DLD1 (cell line): ENCODE results near the gene LSP1.

ENCODE experiments used
- in situ Hi-C: cut with HindIII; loops from 2 replicates; pipeline ENCODE4 v1.10.0; 2017; ENCODE audit warnings: low sequenced_read_pairs

LSP1 gene

DNA sequence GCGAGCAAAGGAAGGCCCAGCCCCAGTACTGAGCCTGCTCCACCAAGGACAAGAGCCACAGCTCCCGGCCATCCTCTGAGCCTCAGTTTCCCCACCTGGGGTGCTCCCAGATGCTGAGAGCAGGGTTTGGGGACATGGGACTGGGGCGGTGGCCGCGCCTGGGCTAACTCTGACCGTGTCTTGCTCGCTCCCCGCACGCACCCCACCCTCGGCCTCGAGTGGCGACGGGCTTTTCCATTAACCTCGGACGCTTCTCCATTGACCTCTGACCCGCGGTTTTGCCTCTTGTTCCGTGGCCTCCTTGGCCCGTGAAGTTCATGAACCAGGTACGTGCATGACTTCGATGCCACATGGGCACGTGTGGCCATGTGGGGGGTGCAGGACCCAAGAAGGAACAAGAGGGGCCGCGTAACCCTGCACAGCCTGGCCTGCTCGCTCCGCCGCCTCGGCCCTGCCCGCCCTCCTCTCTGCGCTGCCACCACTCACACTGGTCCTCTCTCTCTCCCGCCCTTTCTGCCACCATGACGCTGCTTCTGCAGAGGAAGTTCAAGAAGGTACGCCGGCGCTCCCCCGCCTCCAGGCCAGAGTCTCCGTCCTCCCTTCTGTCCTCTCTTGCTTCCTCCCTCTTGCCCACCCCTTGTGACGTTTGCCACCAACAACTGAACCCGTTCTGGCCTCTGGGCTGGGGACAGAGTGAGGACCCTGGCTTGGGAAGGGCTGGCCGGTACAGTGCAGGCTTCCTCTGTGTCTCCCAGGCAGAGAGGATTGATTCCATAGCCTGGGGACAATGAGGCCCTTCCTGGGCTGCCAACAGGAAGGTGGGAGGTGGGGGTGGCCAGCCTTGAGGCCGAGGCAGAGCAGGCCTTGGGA is 73.5 kb downstream of the LSP1 start:
- in situ Hi-C loops: no loop called here

DNA sequence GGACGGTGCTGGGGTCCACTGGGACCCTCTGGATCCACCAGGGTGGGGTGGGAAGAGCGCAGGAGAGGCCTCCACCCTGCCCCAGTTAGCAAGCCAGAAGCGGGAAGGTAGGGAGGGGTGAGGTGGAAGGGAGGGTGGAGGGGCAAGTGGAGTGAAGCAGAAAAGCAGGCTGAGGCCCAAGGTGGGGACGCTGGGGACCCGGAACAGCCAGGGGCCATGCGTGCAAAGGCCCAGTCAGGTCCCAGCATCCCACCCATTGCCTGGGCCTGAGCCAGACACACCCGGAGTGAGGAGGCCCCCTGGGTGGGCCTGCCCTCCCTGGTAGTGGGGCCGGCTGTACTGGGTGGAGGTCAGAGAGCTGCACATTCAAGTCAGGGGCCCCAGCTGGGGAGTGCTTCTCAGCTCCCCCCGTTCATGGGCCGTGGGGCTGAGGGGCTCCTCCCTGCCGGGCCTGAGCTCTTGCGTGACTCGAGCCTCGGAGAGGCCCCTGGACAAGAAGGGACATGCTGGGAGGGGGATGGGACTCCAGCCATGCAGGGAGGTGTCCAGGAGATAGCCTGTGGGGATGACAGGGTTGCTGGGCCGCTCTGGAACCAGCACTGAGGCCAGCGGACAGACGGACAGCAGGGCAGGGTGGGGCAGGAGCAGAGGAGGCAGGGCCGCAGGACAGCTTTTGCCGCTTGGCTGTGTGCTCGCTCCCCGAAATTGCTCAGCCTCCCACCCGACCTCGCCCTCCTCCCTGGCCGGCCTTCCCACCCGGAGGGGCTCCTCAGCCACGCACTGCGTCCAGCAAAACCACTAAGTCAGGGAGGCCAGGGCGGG is 74.4 kb downstream of the LSP1 start:
- in situ Hi-C loops: no loop called here

DNA sequence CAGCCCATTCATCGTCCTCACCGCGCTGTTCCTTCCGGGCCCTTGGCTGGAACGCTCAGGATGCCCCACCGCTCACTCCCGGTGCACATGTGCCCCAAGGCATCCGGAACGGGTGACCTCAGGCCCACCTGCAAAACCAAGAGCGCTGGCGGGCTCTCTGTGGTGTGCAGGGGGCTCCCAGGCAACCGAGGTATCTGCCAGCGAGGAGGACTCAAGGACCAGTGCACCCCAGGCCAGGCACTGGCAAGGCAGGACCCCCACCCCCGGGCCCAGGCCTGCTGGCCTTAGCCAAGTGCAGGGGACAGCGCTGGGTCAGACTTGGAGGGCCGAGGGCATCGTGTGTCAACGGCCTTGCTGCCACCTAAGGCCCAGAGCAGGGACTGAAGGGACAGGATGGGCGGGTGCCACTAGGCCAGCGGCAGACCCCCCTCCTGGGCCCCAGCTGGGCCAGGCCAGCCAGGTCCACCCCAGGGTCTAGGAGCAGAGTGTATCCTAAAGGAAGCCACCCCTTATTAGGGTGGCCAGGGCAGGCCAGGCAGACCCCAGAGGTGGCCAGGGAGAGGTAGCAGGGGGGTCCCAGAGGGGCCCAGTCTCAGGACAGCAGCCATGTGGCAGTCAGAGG is 75.1 kb downstream of the LSP1 start:
- in situ Hi-C loops: no loop called here

DNA sequence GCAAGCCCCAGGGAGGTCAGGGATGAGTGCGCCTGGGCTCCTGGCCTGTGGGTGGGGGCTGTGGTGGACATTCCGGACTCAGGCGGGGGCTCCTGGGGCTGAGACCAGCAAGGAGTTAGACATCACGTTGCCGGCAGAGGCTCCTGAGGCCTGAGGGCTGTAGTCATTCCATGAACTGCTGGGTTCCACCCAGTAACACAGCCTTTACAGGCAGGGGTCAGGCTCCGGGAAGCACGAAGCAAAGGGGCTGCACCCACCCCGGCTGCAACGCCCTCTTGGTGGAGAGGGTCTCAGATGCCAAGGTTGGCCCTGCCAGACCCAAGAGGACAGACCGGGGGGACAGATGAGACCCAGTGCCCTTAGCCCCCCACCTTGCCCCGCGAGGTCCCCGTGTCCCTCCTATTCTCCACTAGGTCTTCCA is 75.6 kb downstream of the LSP1 start:
- in situ Hi-C loops: no loop called here

DNA sequence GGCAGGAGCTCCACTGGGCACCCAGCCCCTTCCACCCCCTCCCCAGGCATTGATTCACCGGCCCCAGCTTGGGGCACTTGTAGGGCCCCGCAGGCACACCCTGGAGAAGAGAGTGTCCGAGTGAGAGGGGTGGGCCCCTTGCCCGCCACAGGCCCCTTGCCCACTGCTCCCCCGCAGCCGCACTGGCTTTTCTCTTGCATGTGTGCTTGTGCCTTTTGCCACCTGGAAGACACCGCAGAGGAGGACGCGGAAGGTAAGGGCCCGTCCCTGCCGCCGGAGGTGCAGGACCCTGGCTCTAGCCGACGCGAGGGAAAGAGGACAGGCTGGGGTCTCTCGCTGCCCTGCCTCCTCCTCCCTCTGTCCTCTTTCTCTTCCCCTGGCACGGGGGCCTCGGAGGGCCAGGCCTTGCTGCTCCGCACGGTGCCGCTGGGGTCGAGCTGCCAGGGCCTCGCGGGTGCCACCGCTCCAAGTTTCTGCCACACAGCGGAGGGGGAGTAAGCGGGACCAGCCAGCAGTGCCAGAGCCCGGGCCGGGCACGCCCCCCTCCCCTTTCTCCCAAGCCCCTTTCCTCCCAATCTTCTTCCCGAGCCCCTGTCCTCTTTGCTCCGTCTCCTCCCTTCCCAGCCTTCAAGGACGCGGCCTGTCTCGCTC is 76.1 kb downstream of the LSP1 start:
- in situ Hi-C loops: no loop called here

DNA sequence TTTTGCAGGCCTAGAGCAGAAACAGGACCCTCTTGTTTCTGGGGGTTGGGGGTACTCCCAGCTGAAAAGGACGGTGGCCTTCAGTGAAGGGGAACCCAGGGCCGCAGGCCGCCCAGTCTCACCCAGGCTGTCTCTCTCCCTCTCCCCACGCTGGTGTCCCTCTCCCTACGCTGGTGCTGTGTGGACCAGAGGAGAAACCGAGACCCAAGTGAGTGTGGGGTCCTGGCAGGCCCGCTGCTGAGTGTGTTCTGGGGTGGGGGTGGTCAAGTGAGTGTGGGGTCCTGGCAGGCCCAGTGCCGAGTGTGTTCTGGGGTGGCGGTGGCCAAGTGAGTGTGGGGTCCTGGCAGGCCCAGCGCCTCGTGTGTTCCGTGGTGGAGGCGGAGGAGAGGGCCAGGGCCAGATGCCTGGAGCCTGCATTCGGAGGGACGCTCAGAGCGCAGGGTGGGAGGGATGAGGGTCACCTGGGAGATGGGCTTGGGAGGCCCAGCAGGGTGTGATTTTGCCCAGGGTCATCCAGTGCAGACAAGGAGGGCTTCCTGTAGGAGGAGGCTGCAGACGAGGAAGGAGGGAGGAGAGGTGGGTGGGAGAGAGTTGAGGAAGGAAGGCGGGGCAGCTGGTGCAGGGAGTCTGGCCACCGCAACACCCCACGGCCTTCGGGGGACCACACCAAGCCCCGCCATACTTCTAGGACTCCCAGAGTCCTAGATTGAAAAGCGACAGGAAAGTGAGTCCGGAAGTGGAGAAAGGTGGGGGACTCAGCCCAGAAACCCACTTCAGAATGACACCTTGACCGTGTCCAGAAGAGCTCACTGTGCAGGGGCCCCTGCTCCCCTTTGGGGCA is 77.0 kb downstream of the LSP1 start:
- in situ Hi-C loops: no loop called here

DNA sequence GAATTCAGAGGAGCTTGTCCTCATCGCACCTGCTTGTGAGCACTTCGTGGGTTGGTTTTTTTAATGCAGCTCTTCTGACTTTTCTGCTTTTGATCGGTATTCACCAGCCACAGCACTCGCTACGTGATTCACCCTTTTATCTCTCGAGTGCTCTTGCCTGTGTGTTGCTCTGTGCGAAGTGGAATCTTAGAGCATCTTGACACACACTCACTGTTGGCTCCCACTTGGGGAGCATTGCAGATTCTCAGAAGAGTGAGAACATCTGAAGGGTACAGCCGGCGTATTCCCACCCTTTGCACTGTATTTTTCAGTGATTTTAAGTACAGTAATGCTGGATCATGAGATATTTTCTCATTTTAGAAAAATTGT is 77.6 kb downstream of the LSP1 start:
- in situ Hi-C loops: no loop called here

DNA sequence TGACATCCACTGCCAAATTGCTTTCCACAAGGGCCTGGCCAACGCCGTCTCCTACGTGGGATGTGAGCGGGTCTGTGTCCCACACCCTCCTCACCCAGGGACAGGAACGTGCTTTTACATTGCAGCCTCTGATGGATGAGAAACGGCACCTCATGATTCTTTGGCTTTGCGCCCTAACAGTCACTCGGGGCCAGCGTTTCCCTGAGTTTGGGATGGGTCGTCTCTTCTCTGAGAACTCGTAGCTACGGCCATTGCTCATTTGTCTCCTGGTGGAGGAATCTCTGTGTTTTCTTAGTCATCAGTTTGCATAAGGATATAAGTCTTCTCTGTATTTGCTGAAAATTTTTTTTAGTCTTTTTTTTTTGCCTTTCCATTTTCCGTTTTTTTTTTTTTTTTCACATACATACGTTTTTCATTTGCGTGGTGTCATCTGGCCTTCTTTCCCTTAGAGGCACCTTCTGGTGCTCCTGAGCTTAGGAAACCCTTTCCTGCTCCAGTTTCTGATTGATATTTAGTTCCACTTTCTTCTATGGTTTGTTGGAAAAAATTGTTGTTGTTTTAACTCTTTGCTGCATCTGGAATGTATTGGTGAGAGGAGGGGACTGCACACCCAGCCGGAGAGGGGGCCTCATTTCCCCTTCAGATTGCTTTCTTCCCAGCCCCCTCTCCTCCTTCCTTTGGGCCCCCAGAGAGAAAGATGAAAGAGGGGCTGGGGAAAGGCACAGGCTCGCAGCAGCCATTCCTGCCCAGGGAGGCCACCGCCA is 78.6 kb downstream of the LSP1 start:
- in situ Hi-C loops: no loop called here

DNA sequence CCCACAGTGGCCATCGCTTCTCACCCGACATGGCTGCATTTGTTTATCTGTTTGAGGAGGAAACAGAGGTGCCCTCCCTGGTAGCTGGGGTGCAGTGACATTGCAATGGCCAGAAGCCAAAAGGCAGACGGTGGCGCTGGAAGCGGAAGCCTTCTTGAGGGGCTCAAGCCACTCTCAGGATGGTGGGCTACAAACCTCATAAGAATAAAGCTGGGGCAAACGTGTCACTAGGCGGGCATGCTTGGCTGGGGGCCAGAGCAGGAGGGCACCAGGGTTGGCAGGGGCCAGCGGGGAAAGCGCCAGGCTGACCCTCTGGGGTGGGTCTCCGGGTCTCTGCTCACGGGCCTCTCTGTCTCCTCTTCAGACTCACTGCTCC is 79.2 kb downstream of the LSP1 start:
- in situ Hi-C loops: no loop called here

DNA sequence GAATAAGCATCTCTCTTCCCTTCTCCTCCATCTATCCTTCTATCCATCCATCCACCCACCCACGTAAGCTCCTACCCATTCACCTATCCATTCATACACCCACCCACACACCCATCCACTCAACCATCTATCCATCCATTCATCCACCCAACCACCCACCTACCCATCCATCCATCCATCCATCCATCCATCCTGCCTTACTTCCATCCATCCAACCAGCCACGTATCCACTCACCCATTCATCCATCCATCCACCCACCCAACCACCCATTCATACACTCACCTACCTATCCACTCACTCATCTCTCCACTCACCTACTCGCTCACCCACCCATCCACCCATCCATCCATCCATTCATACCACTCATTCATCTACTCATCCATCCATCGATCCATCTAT is 79.8 kb downstream of the LSP1 start:
- in situ Hi-C loops: no loop called here

DNA sequence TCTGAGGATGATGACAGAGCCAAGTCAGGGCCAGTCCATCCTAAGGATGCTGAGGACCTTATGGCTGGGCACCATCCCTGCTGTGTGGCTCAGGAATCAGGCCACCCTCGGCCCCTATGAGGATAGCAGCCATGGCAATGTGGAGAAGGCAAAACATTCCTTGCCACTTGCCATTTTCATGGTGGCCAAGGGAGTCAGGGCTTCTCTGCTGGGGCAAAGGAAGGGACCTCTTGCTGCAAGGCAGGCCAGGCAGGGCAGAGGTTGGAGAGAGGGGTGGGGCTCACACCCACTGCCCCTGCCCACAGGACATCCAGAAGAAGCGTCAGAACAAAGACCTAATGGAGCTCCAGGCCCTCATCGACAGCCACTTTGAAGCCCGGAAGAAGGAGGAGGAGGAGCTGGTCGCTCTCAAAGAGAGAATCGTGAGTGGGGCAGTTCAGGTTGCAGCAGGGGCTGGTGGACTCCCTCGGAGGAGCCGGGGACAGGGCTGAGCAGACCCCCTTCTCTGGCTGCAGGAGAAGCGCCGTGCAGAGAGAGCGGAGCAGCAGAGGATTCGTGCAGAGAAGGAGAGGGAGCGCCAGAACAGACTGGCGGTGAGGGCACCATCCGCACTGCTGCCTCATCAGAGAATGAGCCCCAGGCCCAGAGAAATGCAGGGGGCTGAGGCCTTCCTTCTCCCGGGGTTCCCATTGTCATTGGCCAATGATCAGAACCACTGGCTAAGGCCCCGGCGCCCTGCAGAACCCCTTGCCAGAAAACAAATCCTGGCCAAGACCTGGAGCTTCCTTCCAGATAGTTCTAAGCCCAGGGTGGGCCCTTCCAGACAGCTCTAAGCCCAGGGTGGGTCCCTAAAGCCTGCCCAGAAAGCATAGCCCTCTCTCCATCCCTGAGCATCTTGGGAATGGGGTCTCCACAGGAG is 80.8 kb downstream of the LSP1 start:
- in situ Hi-C loops: no loop called here

DNA sequence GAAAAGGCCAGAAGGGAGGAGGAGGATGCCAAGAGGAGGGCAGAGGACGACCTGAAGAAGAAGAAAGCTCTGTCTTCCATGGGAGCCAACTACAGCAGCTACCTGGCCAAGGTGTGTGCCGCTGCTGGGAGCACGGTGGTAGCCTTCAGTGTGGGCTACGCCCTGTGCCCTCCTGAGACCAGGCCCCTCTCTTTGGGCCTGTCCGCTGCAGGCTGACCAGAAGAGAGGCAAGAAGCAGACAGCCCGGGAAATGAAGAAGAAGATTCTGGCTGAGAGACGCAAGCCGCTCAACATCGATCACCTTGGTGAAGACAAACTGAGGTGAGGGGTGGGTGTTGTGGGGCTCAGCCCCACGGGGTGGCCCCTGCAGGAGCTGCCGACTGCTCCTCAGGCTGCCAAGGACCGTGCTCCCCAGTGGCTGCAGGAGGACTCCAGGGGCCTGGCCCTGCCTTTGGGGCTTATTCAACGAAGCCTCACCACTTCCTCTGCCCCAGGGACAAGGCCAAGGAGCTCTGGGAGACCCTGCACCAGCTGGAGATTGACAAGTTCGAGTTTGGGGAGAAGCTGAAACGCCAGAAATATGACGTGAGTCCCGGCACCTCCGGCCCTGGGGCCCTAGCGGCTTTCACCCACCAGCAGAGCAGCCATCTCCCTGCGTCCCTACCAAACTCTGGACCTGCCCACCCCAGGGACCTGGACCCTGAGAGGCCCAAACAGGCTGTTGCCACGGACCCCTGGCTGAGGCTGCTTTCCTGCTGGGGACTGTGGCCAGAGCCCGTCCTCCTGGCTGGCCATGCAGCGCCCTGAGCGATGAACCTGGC is 81.7 kb downstream of the LSP1 start:
- in situ Hi-C loops: no loop called here

DNA sequence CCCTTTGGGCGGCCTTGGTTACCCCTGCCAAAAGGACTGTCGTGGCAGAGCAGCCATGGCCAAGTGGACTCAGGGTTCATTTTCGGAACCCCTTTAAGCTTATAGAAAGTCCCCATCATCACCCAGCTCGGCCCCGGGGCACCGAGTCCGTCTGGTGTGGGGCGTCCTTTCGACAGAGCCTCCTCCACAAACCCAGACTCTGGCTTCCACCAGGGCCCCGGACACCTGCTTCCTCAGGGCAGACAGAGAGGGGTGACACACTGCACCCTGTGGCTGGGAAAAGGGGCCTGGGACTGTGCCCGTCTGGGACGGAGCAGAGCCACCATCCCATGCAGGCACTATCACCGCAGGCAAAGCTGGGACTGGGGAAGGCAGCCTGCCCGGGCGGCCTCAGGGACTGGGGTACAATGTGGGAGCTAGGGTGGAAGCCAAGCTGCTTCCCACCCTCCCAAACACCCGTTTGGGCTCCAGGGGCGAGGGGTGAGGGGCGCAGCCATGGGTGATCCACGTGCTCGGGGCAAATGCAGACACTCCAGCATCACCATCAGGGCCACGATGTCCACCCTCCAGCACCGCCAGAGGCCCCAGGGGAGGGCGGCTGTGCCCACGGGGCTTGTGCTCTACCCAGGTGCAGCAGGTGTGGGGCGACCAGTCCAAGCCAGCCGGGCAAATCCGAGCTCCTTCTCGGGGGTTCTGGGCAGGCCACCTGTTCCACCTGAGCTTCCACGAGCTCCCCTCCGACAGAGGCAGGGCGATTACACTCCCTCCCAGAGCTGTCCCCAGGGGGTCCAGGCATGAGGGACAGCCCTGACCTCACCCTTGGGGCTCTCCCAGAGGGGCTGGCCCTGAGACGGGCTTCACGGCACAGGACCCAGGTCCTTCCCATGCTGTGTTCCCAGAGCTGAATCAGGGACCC is 82.5 kb downstream of the LSP1 start:
- in situ Hi-C loops: no loop called here

DNA sequence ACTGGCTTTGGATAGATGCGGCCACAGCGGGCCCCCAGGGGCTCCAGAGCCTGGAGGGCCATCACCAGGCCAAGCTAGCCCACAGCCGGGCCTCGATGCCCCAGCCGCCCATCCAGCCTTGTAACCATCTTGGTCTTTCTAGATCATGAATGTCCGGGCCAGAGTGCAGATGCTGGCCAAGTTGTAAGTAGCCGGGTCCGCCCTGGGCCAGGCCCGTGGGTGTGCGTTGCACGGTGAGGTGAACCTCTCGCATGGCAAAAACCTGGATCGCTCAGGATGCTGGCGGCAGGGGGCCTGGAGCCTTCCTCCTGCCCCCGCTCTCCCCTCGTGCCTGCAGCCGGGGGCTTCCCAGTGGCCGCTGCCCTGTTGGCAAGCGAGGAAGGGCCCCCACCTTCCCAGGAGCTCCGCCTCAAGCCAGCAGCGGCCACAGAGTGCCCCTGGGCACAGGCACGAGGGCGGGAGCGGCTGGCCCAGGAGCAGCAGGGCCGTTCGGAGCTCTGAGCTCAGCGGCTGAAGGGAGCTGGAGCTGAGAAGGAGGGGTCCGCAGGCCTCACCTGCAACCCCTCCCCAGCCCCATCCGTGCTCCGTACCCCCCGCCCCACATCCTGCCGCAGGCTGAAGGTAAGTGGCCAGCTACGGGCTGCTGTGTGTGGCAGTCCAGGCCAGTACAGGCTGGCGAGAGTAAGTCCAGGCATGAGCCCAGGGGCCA is 83.3 kb downstream of the LSP1 start:
- in situ Hi-C loops: no loop called here

DNA sequence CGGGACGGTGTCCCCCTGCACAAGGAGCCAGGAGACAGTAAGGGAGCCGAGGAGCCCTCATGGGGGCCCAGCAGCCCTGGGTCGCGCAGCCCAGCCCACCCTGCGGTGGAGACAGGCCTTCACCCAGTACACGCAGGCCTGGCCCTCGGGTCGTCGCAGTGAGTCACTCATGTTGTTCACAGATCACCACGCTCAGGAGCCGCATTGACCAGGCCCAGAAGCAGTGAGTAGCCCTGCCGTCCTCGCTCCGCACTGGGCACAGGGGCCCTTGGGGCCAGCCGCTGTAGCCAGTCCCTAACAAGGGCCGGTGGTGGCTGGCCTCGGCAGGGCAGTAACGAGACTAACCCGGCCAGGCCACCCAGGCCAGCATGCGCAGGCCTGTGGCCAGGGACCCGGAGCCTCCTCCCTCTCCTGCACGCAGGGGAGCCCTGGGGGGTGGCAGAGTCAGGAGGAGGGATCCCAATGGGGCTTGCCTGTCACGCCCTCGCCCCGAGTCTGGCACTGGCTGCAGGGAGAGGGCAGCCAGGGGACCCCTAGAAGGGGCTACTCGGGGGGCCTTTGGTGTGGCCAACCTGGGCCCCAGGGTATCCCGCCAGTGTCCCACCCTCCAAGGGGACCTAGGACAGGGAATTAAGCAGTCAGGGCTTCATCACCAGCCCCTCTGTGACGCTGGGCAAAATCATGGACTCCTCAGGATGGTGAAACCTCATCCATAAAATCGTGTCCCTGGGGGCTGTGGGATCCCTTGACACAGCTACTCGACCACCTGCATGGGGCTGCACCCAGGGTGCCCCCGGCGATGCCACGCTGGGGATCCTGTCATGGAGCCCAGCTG is 84.1 kb downstream of the LSP1 start:
- in situ Hi-C loops: no loop called here
